GM19193 (cell line): ENCODE data around the gene FAM83E.

Experiments
- POLR2A ChIP-seq: IDR thresholded peaks from 4 replicates; pipeline ENCODE4 v1.6.1; 2011; ENCODE audit not compliant: insufficient read depth, insufficient read length; ENCODE audit errors: extremely low read depth

Gene FAM83E

DNA sequence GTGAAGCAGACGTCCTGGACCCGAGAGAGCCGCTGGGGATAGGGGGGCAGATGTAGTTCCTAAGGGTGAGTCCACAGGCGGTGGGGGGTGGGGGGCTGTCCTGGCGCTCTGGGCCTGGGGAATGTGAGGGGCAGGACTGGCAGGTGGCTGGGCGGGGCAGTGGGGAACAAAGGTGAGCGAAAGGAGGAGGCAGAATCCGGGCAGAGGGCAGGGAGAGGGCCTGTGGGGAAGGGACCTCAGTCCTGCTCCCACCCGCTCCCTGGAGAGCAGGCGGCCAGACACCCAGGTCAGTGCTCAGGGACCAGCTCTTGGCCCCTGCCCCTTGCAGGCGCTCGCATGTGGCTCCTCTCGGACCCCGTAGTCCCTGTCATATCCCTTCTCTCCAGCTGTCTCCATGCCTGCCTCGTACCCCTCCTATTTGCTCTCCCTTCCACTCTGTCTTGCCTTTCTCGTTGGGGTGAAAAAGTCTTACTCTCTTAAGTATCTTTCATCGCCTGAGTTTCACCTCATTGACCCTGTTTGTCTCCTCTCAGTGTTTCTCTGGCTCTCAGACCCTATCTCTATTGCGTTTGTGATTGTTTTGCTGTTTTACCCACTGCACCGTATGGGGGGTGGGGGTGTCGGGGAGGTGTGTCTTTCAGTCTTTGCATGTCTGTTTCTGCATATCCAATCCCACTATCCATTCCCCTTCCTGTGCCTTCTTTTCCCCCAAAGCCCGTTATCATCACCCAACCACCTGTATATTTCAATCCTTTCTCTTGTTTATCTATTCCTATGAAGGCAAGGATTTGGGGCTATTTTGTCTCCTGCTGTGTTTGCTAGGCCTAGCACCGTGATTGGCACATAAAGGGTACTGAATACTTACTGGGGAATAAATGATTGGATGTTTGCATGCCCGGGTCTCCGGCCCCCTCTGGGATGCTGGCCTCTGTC lies 10.2 kb upstream of the FAM83E start:
- TF ChIP-seq POLR2A = no peak

DNA sequence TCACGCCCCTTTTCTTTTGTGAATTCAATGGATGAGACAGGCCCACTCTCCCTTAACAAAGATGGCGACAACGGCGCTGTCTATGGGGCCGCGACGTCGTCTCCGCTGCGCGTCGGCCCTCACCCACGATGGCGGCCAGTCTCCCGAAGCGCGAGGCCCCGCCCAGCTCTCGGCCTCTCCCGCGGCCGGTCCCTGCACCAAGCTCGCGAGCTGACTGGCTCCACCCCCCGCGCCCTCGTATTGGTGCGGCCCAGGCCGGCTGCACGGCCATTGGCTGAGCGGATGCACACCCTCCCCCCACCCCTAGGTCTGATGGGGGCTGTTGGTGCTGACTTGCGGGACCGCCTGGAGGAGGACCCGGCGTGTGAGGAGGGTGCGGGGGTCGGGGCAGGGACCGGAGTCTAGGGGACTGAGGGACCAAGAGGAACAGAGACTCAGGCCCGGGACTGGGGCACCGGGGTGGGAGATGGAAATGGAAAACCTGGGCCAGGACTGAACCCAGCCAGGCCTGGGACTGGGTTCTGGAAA lies 9.3 kb upstream of the FAM83E start:
- peak; percentile 51 for TF ChIP-seq POLR2A

DNA sequence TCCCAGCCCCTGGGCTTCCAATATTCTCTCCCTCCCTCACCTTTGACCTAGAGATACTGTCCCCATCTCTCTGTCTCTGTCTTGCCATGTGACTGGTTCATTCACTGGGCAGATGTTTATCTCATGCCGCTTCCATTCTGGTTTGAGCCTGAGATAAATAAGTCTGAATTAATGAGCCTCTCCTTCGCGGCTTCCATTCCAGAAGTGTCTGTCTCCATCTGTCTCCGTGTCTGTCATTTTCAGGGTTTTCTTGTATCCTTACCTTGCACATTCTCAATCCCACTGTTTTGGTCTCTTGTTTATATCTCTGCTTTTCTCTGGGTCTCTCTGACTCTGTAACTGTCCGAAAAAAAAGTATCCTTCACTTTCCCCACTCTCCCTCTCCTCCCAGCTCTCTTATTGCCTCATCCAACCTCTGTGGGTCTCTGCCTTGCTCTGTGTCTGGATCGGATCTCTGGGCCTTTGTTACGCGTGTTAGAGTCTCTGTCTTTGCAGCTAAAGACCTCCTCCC lies 8.7 kb upstream of the FAM83E start:
- TF ChIP-seq POLR2A = no peak

DNA sequence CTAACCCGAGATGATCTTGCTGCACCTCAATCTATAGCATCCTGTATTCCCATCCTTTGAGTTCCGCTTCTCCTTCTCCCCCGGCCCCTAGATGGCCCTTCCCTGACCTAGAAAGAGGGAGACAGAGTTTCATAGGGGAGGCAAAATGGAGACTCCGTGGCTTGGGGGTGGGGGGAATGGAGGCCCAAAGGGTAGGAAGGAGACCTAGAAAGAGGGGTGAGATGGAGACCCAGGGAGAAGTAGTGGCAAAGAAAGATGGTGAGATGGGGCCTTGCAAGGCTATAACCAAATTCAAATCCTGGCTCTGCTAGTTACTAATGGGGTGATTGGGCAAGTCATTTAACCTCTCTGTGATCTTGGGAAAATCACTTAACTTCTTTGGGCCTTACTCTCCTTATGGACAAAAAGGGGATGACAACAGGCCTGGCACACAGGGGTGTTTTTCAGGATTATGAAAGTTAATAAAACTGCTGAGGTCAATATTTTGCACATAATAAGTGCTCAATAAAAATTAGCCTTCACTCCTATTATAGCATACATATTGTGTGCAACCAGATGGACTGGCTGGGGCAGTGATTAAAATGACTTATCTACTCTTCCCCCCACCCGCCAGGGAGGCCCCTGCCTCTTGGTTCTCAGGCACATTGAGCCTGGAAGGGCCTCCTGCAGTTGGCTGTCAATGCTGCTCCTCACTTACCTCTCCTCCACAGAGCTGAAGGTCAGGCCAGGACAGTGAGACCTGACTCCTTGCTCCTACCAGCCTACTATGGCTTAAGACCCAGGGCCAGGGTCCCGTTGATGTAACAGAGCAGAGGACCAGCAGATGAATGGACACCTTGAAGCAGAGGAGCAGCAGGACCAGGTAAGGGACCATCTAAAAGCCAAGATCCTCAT lies 5.1 kb upstream of the FAM83E start:
- TF ChIP-seq POLR2A = no peak

DNA sequence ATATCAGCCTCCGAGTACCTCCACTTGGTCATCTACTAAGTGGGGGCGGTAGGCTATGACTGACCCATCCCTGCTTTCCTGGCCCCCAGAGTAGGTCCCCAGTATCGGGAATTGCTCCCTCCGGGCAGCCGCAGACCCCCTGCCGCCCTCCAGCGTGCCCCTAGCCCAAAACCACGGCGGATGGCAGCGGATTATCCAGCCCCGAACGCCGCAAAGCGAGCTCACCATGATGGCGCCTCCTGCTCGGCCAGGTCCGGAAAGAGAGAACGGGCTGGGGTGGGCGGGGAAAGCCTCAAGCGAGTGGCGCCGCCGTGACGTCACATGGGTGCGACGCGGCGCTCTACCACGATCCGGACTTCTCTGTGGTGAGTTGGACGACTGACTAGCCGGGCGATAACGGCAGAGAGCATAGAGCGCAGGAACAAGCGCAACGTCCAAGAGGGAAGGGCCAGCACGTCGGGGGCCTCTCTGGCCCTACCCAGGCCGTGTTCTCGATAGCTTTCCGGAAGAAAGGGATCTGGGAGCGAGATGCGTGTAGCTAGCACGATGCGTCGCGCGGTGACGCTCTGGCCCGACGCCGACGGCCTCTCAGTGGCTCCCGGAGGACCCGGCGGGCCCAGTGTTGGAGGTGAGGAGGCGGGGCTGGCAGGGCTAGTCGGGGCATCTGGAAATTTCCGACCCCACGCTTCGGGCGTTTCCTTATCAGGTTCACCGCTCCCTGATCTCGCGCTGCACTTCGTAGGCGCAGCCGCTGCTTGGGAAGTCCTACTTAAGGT lies 4.2 kb upstream of the FAM83E start, which contains the start of the genes RPL18 and SPHK2:
Gene RPL18, minus strand, starts transcription at position 263 of the 776 bp plus-strand sequence. Its CDS starts 35 bp downstream, at position 228.
Gene SPHK2, plus strand, starts transcription at position 591 of the 776 bp plus-strand sequence. CDS start 1,009 bp downstream, outside the sequence.
- peak; percentile 98 for TF ChIP-seq POLR2A

DNA sequence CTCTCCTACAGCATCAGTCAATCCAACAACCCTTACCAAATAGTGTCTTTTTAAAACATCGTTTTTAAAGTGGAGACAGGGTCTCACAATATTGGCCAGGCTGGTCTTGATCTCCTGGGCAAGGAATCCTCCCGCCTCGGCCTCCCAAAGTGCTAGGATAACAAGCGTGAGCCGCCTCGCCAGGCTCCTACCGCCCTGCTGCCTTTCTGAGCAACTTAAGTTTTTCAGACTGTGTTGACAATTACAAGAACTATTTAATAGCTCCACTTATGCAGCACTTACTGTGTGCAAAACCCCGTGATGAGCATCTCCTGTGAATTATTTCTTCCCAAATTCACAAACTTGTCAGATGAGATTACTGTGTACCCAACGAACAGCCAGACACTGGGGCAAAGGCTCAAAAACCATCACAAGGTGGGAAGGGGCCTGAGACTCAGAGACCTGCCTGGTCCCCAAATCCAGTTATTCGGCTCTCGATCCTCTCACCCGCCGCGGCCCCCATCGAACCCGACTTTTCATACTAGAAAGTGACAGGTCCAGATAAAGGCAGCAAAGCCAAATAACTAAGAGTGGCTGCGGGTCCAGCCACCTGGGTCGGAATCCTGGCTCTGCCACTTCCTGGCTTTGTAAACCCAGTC lies 3.5 kb upstream of the FAM83E start:
- TF ChIP-seq POLR2A = no peak

DNA sequence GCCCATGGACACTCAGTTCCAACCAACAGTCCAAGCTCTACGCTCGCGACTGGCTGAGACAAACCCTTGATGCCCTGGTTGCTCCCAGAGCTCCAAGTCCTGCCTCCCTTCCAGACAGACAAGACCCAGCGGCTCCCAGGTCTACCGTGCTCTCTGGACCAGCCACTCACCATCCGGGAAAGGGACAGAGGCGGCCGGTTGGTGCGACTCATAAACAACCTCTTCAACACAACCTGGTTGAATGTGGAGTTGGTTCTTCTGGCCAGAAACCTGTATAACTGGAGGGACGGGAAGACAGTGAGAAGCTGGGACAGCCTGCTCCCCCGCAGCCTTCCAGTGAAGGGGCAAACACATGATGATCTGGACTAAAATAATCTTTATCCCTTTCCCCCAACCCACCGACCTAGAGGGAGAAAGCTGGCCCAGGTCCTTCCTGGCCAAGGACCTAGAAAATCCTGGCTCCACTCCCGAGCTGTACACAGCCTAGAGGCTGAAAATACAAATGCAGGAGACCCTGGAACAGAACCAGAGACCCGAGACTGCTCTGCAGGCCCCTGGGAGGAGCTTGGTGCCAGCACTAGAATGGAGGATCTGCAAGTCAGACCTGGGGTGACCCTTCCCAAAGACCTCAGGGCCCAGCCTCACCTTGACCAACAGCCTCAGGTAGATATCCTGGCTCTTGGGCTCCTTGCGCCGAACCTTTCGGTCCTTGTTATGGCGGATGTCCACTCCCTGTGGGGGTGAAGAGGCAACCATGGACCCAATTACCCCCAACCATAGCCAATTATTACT lies 2.5 kb upstream of the FAM83E start:
- TF ChIP-seq POLR2A = peak; percentile 27

DNA sequence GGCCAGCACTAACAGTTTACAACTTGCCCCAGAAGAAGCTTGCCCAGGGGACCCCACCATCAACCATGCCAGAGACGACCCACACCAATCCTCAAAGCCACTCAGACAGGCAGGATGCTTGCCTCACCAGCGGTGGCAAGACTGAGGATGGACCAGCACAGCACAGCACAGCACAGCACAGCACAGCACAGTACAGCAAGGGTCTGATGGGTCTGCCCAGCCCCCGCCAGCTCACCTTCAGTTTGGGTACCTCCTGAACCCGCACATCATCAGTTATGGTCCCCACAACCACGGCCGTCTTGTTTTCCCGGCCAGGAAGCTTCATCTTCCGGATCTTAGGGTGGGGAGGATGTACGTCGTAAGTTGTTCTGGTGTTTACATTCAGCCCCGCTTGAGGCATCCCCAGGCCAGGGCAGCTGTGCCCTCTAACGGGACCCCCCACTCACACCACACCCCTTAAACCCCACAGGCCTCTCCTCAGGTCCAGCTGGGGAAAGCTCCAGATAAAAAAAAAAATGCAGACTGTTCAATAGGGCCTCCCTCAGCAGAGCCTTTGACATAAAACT lies 1.7 kb upstream of the FAM83E start:
- TF ChIP-seq POLR2A = no peak

DNA sequence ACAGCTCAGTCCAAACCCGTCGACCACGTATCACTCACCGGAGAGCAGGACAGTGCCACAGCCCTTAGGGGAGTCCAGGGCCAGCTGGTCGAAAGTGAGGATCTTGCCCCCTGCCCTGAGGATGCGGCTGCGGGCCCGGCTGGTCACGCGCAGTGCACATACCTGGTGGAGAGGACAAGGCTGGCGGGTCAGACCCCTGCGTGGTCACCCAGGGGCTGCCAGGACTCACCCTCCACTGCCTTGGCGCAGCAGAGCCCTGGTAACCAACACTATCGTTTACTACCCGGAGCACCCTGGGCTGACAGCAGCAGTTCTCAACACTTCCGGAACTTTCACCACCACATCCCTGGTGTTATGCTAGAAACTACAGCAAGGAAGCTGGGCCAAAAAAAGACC lies 1.2 kb upstream of the FAM83E start:
- TF ChIP-seq POLR2A = no peak

DNA sequence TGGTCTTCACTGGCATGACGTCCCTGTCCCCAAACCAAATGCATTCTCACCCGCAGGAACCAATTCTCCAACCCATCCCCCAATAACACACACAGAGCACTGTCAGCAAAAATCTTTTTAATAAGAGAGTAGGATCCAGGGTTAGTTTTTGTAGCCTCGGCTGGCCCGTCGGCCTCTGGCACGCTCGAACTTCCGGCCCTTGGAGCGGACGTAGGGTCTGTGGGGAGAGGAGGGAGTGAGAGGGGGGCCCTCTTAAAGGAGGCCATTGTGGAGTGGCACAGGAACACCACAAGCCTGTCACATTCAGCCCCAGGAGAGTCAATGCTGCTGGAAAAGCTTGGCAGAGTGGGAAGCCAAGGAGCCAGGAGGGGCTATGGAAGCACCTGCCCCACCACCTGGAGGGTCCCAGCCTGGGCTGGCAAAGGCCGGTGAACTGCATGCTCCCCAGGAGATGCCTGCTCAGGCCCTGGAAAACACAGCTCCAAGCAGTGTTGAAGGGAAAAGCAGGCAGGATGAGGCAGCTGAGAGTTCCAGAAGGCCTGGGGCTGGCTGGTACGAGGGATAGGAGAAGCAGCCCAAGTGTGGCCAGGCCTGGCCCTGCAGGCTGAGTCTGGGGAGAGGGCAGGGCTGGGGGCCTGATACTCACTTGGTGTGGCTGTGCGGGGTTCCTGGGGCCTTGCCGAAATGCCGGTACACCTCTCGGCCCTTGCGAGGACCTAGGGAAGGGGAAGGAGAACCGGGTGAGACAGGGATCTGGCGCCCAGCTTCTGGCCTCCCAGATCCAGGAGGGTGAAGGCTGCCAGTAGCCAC lies 560 bp upstream of the FAM83E start:
- TF ChIP-seq POLR2A = no peak

DNA sequence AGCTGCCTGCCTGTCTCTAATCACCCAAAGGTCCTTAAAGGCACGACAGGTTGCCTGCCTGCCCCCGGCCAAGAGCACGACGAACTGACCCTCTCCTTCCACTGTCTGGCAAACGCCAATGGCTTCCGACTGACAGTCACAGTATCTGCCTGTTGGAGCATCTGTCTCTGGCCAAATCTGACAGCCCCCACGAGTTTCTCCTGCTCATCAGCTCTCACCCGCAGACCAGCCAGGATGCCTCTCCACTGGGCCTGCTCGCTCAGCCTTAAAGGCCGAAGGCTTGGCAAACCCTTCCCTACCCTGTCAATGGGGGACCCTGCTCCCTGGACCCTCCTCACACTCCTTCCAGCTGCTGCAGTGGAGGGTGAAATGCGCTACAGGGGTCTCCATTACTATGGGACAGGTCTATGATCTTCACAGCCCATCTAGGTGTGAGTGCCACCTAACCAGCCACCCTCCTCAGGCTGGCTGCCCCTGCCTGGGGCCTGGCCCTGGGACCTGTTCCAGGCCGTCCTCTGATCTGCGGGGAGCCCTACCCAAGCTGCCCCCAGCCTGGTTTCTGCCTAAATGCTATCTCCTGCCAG lies 932 bp downstream of the FAM83E start:
- peak; percentile 50 for TF ChIP-seq POLR2A
